GM04503 (cell line): ENCODE data around the gene LCTL.
"Not testable (repeated sequence)": the region's sequence is repeated elsewhere in the genome, so short reads cannot be mapped to it uniquely, and the experiment has no call there.

ENCODE experiments used
- DNase-seq: peaks from one replicate; pipeline ENCODE4 v3.0.0-alpha.2; 2012; ENCODE audit warnings: low read depth

LCTL gene

GRCh38 chr15:66500346-66500745 is 65.5 kb downstream of the LCTL start:
- not testable (repeated sequence) for DNase-seq

- no peak for DNase-seq
Observed at GRCh38 chr15:66498501-66499386, 67.1 kb downstream of the LCTL start.
